ENCODE measurements around the gene BDKRB2.

- TF ChIP-seq, protein P1, sequence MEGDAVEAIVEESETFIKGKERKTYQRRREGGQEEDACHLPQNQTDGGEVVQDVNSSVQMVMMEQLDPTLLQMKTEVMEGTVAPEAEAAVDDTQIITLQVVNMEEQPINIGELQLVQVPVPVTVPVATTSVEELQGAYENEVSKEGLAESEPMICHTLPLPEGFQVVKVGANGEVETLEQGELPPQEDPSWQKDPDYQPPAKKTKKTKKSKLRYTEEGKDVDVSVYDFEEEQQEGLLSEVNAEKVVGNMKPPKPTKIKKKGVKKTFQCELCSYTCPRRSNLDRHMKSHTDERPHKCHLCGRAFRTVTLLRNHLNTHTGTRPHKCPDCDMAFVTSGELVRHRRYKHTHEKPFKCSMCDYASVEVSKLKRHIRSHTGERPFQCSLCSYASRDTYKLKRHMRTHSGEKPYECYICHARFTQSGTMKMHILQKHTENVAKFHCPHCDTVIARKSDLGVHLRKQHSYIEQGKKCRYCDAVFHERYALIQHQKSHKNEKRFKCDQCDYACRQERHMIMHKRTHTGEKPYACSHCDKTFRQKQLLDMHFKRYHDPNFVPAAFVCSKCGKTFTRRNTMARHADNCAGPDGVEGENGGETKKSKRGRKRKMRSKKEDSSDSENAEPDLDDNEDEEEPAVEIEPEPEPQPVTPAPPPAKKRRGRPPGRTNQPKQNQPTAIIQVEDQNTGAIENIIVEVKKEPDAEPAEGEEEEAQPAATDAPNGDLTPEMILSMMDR (conservative IDR thresholded peaks at IDR 0.05): no peak
- no peak for TF ChIP-seq ZFX (IDR thresholded peaks at IDR 0.05)
Observed at GRCh38 chr14:96156804-96157760, 47.6 kb upstream of the BDKRB2 start.

Data from C4-2B (cell line).